ENCODE data around the gene NFIC. TPM values are rescaled to one million over a fixed set of nuclear protein-coding genes. Genes with fewer than 3 reads are reported as not detected.

NFIC gene
- total and polyA plus RNA-seq, 10 of the 15 experiments (the other 5 are each of a cell fraction or from before 2014, with no cell fraction given): 0.71 to 53.5 (median 10.2) TPM

- TF ChIP-seq ZBTB40 (IDR thresholded peaks at IDR 0.05; ENCODE audit: borderline replicate concordance) (no peak), TCF7 (IDR thresholded peaks at IDR 0.05; ENCODE audit: borderline replicate concordance) (no peak), BMI1 (IDR thresholded peaks at IDR 0.05; ENCODE audit: borderline replicate concordance) (no peak), MYB (IDR thresholded peaks at IDR 0.05; ENCODE audit: borderline replicate concordance, low read depth, low read length) (no peak), HDAC6 (IDR thresholded peaks at IDR 0.05; ENCODE audit: unreplicated experiment) (no peak), ZNF687 (IDR thresholded peaks at IDR 0.05) (peak; percentile 66; the same call in 1 of the 2 replicates), PBX3 (IDR thresholded peaks at IDR 0.05; ENCODE audit: insufficient replicate concordance, low read depth, low read length) (no peak), LARP7 (IDR thresholded peaks at IDR 0.05) (no peak), RFX5 (IDR thresholded peaks at IDR 0.05; ENCODE audit: low read depth, low read length) (no peak), RB1 (IDR thresholded peaks at IDR 0.05; ENCODE audit: borderline replicate concordance) (no peak; the same call in 1 of the 2 replicates), E2F8 (IDR thresholded peaks at IDR 0.05; ENCODE audit: low read depth, partially characterized antibody) (no peak), ESRRA (IDR thresholded peaks at IDR 0.05; ENCODE audit: low read length) (no peak), JUND (IDR thresholded peaks at IDR 0.05; ENCODE audit: low read depth, low read length) (0 out of 2 replicates have a peak, but pooled peaks have one; percentile 38), CBFB (IDR thresholded peaks at IDR 0.05; ENCODE audit: low read depth) (no peak)
Observed at GRCh38 chr19:3369337-3370213, 3.2 kb downstream of the NFIC start (continued).
